Stimulated activated naive B cell treated with anti-CD40 and anti-IgM and Interleukin-4, amounts not matched to agents 10 μg/mL and 1 μg/mL and 100 μg/mL, for 72 hours (primary cell): ENCODE measurements around the gene HAGHL.

Source experiments
- ATAC-seq, 2 donors: fragments of 150-1000 bp; cut with Tn5 transposase; replicated peaks; 2 replicates each; pipeline ENCODE4 v1.10.0; 2021; ENCODE audit warnings: moderate library complexity in 1 of 2
- DNase-seq: peaks from one replicate; pipeline ENCODE4 v3.0.0; 2021
- H3K27ac Mint-ChIP-seq: one replicate; pipeline ENCODE4 v1.8.0; 2022; ENCODE audit warnings: mild to moderate bottlenecking, mixed read lengths
- H3K27me3 Mint-ChIP-seq, 2 donors: one replicate each; pipeline ENCODE4 v1.8.0; 2022; ENCODE audit warnings: mixed read lengths in 2 of 2
- H3K36me3 Mint-ChIP-seq, 2 donors: one replicate each; pipeline ENCODE4 v1.8.0; 2022; ENCODE audit warnings: mixed read lengths in 2 of 2, mild to moderate bottlenecking in 1 of 2
- H3K4me1 Mint-ChIP-seq, 2 donors: one replicate each; pipeline ENCODE4 v1.8.0; 2022; ENCODE audit warnings: mixed read lengths in 2 of 2, mild to moderate bottlenecking in 1 of 2
- H3K4me3 Mint-ChIP-seq, 2 donors: one replicate each; pipeline ENCODE4 v1.8.0; 2022; ENCODE audit warnings: mild to moderate bottlenecking in 2 of 2, mixed read lengths in 2 of 2, moderate library complexity in 1 of 2
- H3K9me3 Mint-ChIP-seq, 2 donors: one replicate each; pipeline ENCODE4 v1.8.0; 2022; ENCODE audit warnings: mixed read lengths in 2 of 2, mild to moderate bottlenecking in 1 of 2

Gene HAGHL

GRCh38 chr16:727291-727977 is 528 bp downstream of the HAGHL start:
- H3K27ac Mint-ChIP-seq, result peak overlapping the region; percentile 51
- H3K4me3 Mint-ChIP-seq, result peak overlapping the region; percentile 71 to 73
- no peaks in the 10 kb centered on the region for H3K27me3 Mint-ChIP-seq
- H3K36me3 Mint-ChIP-seq, result peaks cover 0 to 6% of the 10 kb centered on the region in 2 donors
- H3K4me1 Mint-ChIP-seq, result peaks cover 10 to 28% of the 10 kb centered on the region in 2 donors
- DNase-seq (no peak), ATAC-seq (peak; percentile 20 to 28)
- H3K9me3 Mint-ChIP-seq, result no peaks in the 10 kb centered on the region

- no peaks in the 10 kb centered on the region for H3K27me3 Mint-ChIP-seq
- H3K27ac Mint-ChIP-seq, result peak overlapping the region; percentile 62
- peak overlapping the region; percentile 76 to 78 for H3K4me3 Mint-ChIP-seq
- ATAC-seq, result peak; percentile 56 to 65
- peaks cover 4 to 6% of the 10 kb centered on the region in 2 donors for H3K36me3 Mint-ChIP-seq
- H3K9me3 Mint-ChIP-seq, result no peaks in the 10 kb centered on the region
- DNase-seq, result peak; percentile 65
- peaks cover 6 to 21% of the 10 kb centered on the region in 2 donors for H3K4me1 Mint-ChIP-seq
These were observed 1.4 kb downstream of the HAGHL start for GRCh38 chr16:728131-728889.

GRCh38 chr16:728890-729744 is 2.2 kb downstream of the HAGHL start:
- Mint-ChIP-seq H3K9me3 (no peaks in the 10 kb centered on the region), H3K27me3 (no peaks in the 10 kb centered on the region), H3K27ac (no peak overlapping the region), H3K4me1 (peaks cover 3 to 14% of the 10 kb centered on the region in 2 donors), H3K4me3 (peak overlapping the region; percentile 76 to 78), H3K36me3 (peaks cover 9 to 11% of the 10 kb centered on the region in 2 donors)
- no peak for ATAC-seq
- DNase-seq, result no peak

- H3K4me1 Mint-ChIP-seq, result peaks cover 3 to 14% of the 10 kb centered on the region in 2 donors
- H3K27ac Mint-ChIP-seq, result no peak overlapping the region
- DNase-seq (no peak), ATAC-seq (no peak)
- no peaks in the 10 kb centered on the region for H3K9me3 Mint-ChIP-seq
- H3K27me3 Mint-ChIP-seq, result no peaks in the 10 kb centered on the region
- H3K36me3 Mint-ChIP-seq, result peaks cover 9 to 15% of the 10 kb centered on the region in 2 donors
- peak overlapping the region; percentile 16 to 36 for H3K4me3 Mint-ChIP-seq
These were observed 3.1 kb downstream of the HAGHL start for GRCh38 chr16:729768-730665.

- no peaks in the 10 kb centered on the region for H3K9me3 Mint-ChIP-seq
- peak overlapping the region; percentile 14 for H3K27ac Mint-ChIP-seq
- ATAC-seq (no peak), DNase-seq (no peak)
- peaks cover 4 to 15% of the 10 kb centered on the region in 2 donors for H3K4me1 Mint-ChIP-seq
- no peaks in the 10 kb centered on the region for H3K27me3 Mint-ChIP-seq
- H3K4me3 Mint-ChIP-seq, result no peak overlapping the region
- peaks cover 13 to 24% of the 10 kb centered on the region in 2 donors for H3K36me3 Mint-ChIP-seq
These were observed 4.0 kb downstream of the HAGHL start for GRCh38 chr16:730666-731509.

GRCh38 chr16:732332-732731 is 5.4 kb downstream of the HAGHL start:
- H3K27ac Mint-ChIP-seq, result peak overlapping the region; percentile 56
- DNase-seq, result no peak
- H3K9me3 Mint-ChIP-seq, result no peaks in the 10 kb centered on the region
- peaks cover 19 to 35% of the 10 kb centered on the region in 2 donors for H3K36me3 Mint-ChIP-seq
- H3K27me3 Mint-ChIP-seq, result no peaks in the 10 kb centered on the region
- ATAC-seq, result no peak
- H3K4me3 Mint-ChIP-seq, result no peak overlapping the region
- peaks cover 4 to 8% of the 10 kb centered on the region in 2 donors for H3K4me1 Mint-ChIP-seq

GRCh38 chr16:732936-733335 is 6.0 kb downstream of the HAGHL start:
- H3K4me3 Mint-ChIP-seq, result no peak overlapping the region
- H3K27ac Mint-ChIP-seq, result peak overlapping the region; percentile 56
- ATAC-seq (no peak), DNase-seq (no peak)
- H3K9me3 Mint-ChIP-seq, result no peaks in the 10 kb centered on the region
- H3K36me3 Mint-ChIP-seq, result peaks cover 23 to 39% of the 10 kb centered on the region in 2 donors
- H3K4me1 Mint-ChIP-seq, result peaks cover 7 to 14% of the 10 kb centered on the region in 2 donors
- H3K27me3 Mint-ChIP-seq, result no peaks in the 10 kb centered on the region

GRCh38 chr16:733382-734207 is 6.7 kb downstream of the HAGHL start:
- DNase-seq, result no peak
- Mint-ChIP-seq H3K36me3 (peaks cover 25 to 41% of the 10 kb centered on the region in 2 donors), H3K4me3 (no peak overlapping the region)

GRCh38 chr16:734208-734980 is 7.5 kb downstream of the HAGHL start:
- Mint-ChIP-seq H3K4me1 (peaks cover 11 to 29% of the 10 kb centered on the region in 2 donors), H3K27me3 (no peaks in the 10 kb centered on the region), H3K27ac (no peak overlapping the region), H3K4me3 (no peak overlapping the region), H3K9me3 (no peaks in the 10 kb centered on the region), H3K36me3 (peaks cover 27 to 41% of the 10 kb centered on the region in 2 donors)
- ATAC-seq (no peak), DNase-seq (no peak)

More at GRCh38 chr16:733382-734207, 6.7 kb downstream of the HAGHL start:
- no peaks in the 10 kb centered on the region for H3K9me3 Mint-ChIP-seq
- ATAC-seq, result no peak
- no peaks in the 10 kb centered on the region for H3K27me3 Mint-ChIP-seq
- H3K27ac Mint-ChIP-seq, result no peak overlapping the region
- H3K4me1 Mint-ChIP-seq, result peaks cover 9 to 21% of the 10 kb centered on the region in 2 donors

- no peaks in the 10 kb centered on the region for H3K9me3 Mint-ChIP-seq
- DNase-seq, result no peak
- ATAC-seq, result no peak
- peaks cover 27 to 41% of the 10 kb centered on the region in 2 donors for H3K36me3 Mint-ChIP-seq
- H3K27me3 Mint-ChIP-seq, result no peaks in the 10 kb centered on the region
- H3K4me3 Mint-ChIP-seq, result no peak overlapping the region
- no peak overlapping the region for H3K27ac Mint-ChIP-seq
- H3K4me1 Mint-ChIP-seq, result peaks cover 14 to 37% of the 10 kb centered on the region in 2 donors
These were observed 8.3 kb downstream of the HAGHL start for GRCh38 chr16:734981-735881.

GRCh38 chr16:735982-736453 is 9.1 kb downstream of the HAGHL start:
- no peak for DNase-seq

More at GRCh38 chr16:735982-736453, 9.1 kb downstream of the HAGHL start:
- Mint-ChIP-seq H3K27ac (no peak overlapping the region), H3K4me3 (no peak overlapping the region), H3K4me1 (peaks cover 14 to 38% of the 10 kb centered on the region in 2 donors), H3K36me3 (peaks cover 27 to 41% of the 10 kb centered on the region in 2 donors), H3K9me3 (no peaks in the 10 kb centered on the region), H3K27me3 (no peaks in the 10 kb centered on the region)
- no peak for ATAC-seq
